Measurements from ENCODE around the gene SPRED1. TPM values are rescaled to one million over a fixed set of nuclear protein-coding genes. Genes with fewer than 3 reads are reported as not detected.

Gene SPRED1
- total and polyA plus RNA-seq, 2 experiments from 2014 or later, result 11.4 to 44.0 TPM

- TF ChIP-seq ETS1 (IDR thresholded peaks at IDR 0.05), result no peak
- no peak for TF ChIP-seq POLR2AphosphoS5 (IDR thresholded peaks at IDR 0.05; ENCODE audit: low read depth)
- no peak for TF ChIP-seq JUNB (IDR thresholded peaks at IDR 0.05; ENCODE audit: unreplicated experiment)
- no peak for TF ChIP-seq ZNF462 (CRISPR knock-in tag; IDR thresholded peaks at IDR 0.05)
- TF ChIP-seq ZNF331 (CRISPR knock-in tag; IDR thresholded peaks at IDR 0.05; ENCODE audit: low read depth), result no peak
- TF ChIP-seq ZNF114 (CRISPR knock-in tag; IDR thresholded peaks at IDR 0.05), result no peak
- TF ChIP-seq NANOG (IDR thresholded peaks at IDR 0.05; ENCODE audit: borderline replicate concordance), result no peak
Measured at GRCh38 chr15:38335116-38335515, 82.5 kb downstream of the SPRED1 start (continued).

- Histone ChIP-seq H3K79me2 (replicated peaks; ENCODE audit: insufficient read depth) (peaks cover 42% of the 10 kb centered on the region), H3K4me1 (ENCODE audit: insufficient read depth) (no peaks in the 10 kb centered on the region), H3K27me3 (ENCODE audit: insufficient read depth) (no peaks in the 10 kb centered on the region), H3F3A (replicated peaks; ENCODE audit: low read depth) (no peaks in the 10 kb centered on the region), H2AFZ (no peak overlapping the region), H3K4me2 (no peak overlapping the region), H4K20me1 (replicated peaks; ENCODE audit: insufficient read depth) (no peaks in the 10 kb centered on the region; the same call in 1 of the 2 replicates), H3K36me3 (ENCODE audit: insufficient read depth) (no peaks in the 10 kb centered on the region; the same call in 1 of the 2 replicates), H3K4me3 (no peak overlapping the region), H3K9me2 (ENCODE audit: insufficient read depth) (no peaks in the 10 kb centered on the region), H3K27ac (ENCODE audit: low read depth) (no peak overlapping the region)
- Mint-ChIP-seq H3K27ac (no peak overlapping the region), H3K4me1 (no peaks in the 10 kb centered on the region; the same call in 2 of the 3 replicates), H3K36me3 (ENCODE audit: low read depth) (peaks cover 39% of the 10 kb centered on the region; the same call in 2 of the 3 replicates), H3K4me3 (no peak overlapping the region), H3K27me3 (ENCODE audit: insufficient read depth, low read depth, poor library complexity) (no peaks in the 10 kb centered on the region), H3K9me3 (no peaks in the 10 kb centered on the region)
- DNase-seq (ENCODE audit: low spot score), result no peak
- no peak for ATAC-seq
- TF ChIP-seq NANOG (IDR thresholded peaks at IDR 0.05; ENCODE audit: borderline replicate concordance), result no peak
- no peak for TF ChIP-seq JUNB (IDR thresholded peaks at IDR 0.05; ENCODE audit: unreplicated experiment)
- TF ChIP-seq, protein P1, sequence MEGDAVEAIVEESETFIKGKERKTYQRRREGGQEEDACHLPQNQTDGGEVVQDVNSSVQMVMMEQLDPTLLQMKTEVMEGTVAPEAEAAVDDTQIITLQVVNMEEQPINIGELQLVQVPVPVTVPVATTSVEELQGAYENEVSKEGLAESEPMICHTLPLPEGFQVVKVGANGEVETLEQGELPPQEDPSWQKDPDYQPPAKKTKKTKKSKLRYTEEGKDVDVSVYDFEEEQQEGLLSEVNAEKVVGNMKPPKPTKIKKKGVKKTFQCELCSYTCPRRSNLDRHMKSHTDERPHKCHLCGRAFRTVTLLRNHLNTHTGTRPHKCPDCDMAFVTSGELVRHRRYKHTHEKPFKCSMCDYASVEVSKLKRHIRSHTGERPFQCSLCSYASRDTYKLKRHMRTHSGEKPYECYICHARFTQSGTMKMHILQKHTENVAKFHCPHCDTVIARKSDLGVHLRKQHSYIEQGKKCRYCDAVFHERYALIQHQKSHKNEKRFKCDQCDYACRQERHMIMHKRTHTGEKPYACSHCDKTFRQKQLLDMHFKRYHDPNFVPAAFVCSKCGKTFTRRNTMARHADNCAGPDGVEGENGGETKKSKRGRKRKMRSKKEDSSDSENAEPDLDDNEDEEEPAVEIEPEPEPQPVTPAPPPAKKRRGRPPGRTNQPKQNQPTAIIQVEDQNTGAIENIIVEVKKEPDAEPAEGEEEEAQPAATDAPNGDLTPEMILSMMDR (conservative IDR thresholded peaks at IDR 0.05; ENCODE audit: low read depth in 2 of 2), result no peak
- TF ChIP-seq EZH2 (IDR thresholded peaks at IDR 0.05; ENCODE audit: low read depth, unreplicated experiment), result no peak
- no peak for TF ChIP-seq ZNF331 (CRISPR knock-in tag; IDR thresholded peaks at IDR 0.05; ENCODE audit: low read depth)
- no peak for TF ChIP-seq REST (IDR thresholded peaks at IDR 0.05; ENCODE audit: unreplicated experiment)
- no peak for TF ChIP-seq POLR2AphosphoS5 (IDR thresholded peaks at IDR 0.05; ENCODE audit: low read depth)
- TF ChIP-seq ETS1 (IDR thresholded peaks at IDR 0.05), result no peak
- TF ChIP-seq STAT1 (IDR thresholded peaks at IDR 0.05; ENCODE audit: unreplicated experiment), result no peak
Measured at GRCh38 chr15:38344351-38344750, 91.7 kb downstream of the SPRED1 start.

Measured in GM23338 (cell line).